GM13976 (cell line): ENCODE data around the gene MATCAP1.

Experiments used
- DNase-seq: peaks from one replicate; pipeline ENCODE4 v3.0.0; 2012; ENCODE audit warnings: low spot score
- CTCF ChIP-seq: IDR thresholded peaks from 2 replicates; pipeline ENCODE4 v1.5.1; 2012; ENCODE audit warnings: borderline replicate concordance, mild to moderate bottlenecking; ENCODE audit not compliant: insufficient read depth; ENCODE audit errors: extremely low read depth, missing control alignments, control extremely low read depth
- in situ Hi-C: fragments of 300-500 bp; cut with MboI; formaldehyde crosslinking; loops from one replicate; pipeline ENCODE4 v1.12.0; 2022; ENCODE audit warnings: low sequenced_read_pairs, mixed read lengths, inconsistent platforms; ENCODE audit not compliant: unreplicated experiment

MATCAP1 gene

GRCh38 chr16:67148221-67148620, 35.5 kb downstream of the MATCAP1 start:
- in situ Hi-C loops = no loop called here
- no peak for TF ChIP-seq CTCF
- no peak for DNase-seq

- no peak for DNase-seq
- no peak for TF ChIP-seq CTCF
- in situ Hi-C loops = no loop called here
These were observed 36.2 kb downstream of the MATCAP1 start for GRCh38 chr16:67147437-67148140.

GRCh38 chr16:67146523-67147357, 37.0 kb downstream of the MATCAP1 start:
- in situ Hi-C loops = no loop called here

DNA sequence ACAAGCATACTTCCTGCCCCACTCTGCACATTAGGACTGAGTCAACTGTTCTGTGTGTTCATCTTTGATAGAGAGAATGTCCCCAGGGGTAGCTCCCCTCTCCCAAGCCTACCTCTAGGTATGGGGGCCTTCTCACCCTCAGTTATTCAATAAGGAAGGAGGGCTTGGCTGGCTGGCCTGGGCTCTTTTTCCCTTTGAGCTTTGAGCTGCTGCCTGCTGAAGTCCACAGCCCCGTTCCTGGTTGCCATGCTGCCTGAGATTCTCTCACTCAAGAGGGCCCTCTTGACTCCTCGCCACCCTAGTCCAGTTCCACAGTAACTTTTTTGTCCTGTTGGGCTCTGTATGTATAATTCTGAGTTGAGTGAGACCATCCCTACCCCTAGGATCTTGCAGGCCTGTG, 38.0 kb downstream of the MATCAP1 start:
- in situ Hi-C loops = no loop called here
- no peak for DNase-seq
- TF ChIP-seq CTCF = no peak

More at GRCh38 chr16:67146523-67147357, 37.0 kb downstream of the MATCAP1 start:
- TF ChIP-seq CTCF = no peak
- no peak for DNase-seq

DNA sequence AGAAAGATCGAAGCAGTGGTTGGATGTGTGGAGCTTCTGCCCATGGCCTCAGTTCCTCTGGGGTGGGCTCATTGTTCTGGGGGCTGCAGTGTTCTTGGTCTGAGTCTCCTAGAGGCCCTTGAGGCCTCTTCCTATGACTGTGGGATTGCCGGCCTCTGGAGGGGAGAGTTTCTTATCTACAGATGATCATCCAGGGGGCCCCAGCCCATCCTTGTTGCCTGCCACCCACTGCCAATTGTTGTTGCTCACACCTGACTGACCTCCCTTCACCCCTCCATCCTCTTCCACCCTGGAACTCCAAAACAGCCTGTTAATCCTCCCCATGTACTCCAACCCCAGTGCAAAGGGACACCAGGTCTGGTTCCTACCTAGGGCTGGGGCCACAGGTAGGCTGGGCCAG, 38.8 kb downstream of the MATCAP1 start:
- in situ Hi-C loops = no loop called here
- DNase-seq = no peak
- TF ChIP-seq CTCF = no peak

DNA sequence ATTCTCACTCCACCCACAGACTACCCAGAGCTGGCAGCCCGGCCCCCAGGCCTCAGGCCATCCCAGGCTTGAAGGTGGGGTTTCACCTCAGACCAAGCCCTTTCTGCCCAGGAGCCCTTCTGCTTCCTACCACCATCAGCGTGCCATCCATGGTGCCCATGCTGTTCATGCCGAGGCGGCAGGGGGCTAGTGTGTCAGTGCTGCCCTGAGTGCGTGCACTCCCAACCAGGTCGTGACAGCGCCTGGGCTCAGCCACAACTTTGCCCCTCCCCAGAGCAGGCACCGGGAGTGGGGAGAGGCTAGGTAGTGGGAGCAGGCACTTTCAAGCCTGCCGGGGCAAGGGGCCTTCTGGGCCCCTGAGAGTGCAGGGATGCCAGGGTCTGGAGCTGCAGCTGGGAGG, 41.4 kb downstream of the MATCAP1 start:
- TF ChIP-seq CTCF = no peak
- in situ Hi-C loops = no loop called here
- DNase-seq = no peak
